HEK293 (cell line): Measurements from ENCODE around the gene APBB2.

Experiments used
- CTCF ChIA-PET: fragments of 350-600 bp; formaldehyde crosslinking; extraction: SDS; loops from one replicate; lab custom pipeline; 2021; ENCODE audit warnings: antibody characterized with exemption; lab: Yijun Ruan, JAX
- POLR2A ChIA-PET: fragments of 300-600 bp; formaldehyde crosslinking; extraction: SDS; loops from one replicate; lab custom pipeline; 2020; ENCODE audit warnings: antibody characterized with exemption, inconsistent platforms; lab: Yijun Ruan, JAX
- H3K27ac ChIP-seq: fragments of 200-500 bp; sonication (Bioruptor generic); 2 replicates; pipeline ENCODE4 v1.5.1; 2014; ENCODE audit warnings: low read depth, low read length, control low read depth, inconsistent platforms; ENCODE audit errors: extremely low read depth
- H3K36me3 ChIP-seq, 2 experiments: fragments of 200-500 bp in 1 of 2; sonication (Bioruptor generic) in 1 of 2; 1 replicate in 1 of 2; 2 replicates in 1 of 2; pipeline ENCODE4 v1.5.1; 2014 to 2017; ENCODE audit warnings: inconsistent platforms in 2 of 2, low read length in 2 of 2; ENCODE audit not compliant: control insufficient read depth in 2 of 2, insufficient read depth in 1 of 2
- H3K4me1 ChIP-seq: fragments of 200-500 bp; sonication (Bioruptor generic); 2 replicates; pipeline ENCODE4 v1.5.1; 2014; ENCODE audit warnings: mild to moderate bottlenecking, low read length, inconsistent platforms; ENCODE audit not compliant: control insufficient read depth, insufficient read depth
- H3K4me3 ChIP-seq: 2 replicates; pipeline ENCODE4 v1.5.1; 2011; ENCODE audit warnings: low read depth, mild to moderate bottlenecking, control low read depth, low read length, moderate library complexity
- H3K9me3 ChIP-seq: fragments of 200-500 bp; sonication (Bioruptor generic); 2 replicates; pipeline ENCODE4 v1.5.1; 2014; ENCODE audit warnings: low read depth, low read length, inconsistent platforms; ENCODE audit not compliant: control insufficient read depth, insufficient read depth
- KLF10 ChIP-seq: fragments of 450-650 bp; IDR thresholded peaks from 2 replicates; pipeline ENCODE4 v1.5.1; 2018; ENCODE audit warnings: missing biosample characterization, mild to moderate bottlenecking, missing genetic modification characterization
- MEIS1 ChIP-seq: sonication (generic); formaldehyde crosslinking; IDR thresholded peaks from 2 replicates; pipeline ENCODE4 v1.8.1; 2022; ENCODE audit warnings: missing genetic modification reagents, mild to moderate bottlenecking, borderline replicate concordance
- OVOL3 ChIP-seq: fragments of 450-650 bp; formaldehyde crosslinking; IDR thresholded peaks from 2 replicates; pipeline ENCODE4 v1.5.1; 2016; ENCODE audit warnings: missing biosample characterization, missing genetic modification characterization
- SALL2 ChIP-seq: fragments of 450-650 bp; formaldehyde crosslinking; IDR thresholded peaks from 2 replicates; pipeline ENCODE4 v1.5.0; 2017; ENCODE audit warnings: missing biosample characterization, mild to moderate bottlenecking, missing genetic modification characterization, borderline replicate concordance
- WT1 ChIP-seq: fragments of 450-650 bp; formaldehyde crosslinking; IDR thresholded peaks from 2 replicates; pipeline ENCODE4 v1.5.1; 2016; ENCODE audit warnings: missing biosample characterization, missing genetic modification characterization
- ZBTB17 ChIP-seq: fragments of 450-650 bp; formaldehyde crosslinking; IDR thresholded peaks from 2 replicates; pipeline ENCODE4 v1.5.1; 2016; ENCODE audit warnings: missing biosample characterization, missing genetic modification characterization
- ZBTB21 ChIP-seq: fragments of 450-650 bp; formaldehyde crosslinking; IDR thresholded peaks from 2 replicates; pipeline ENCODE4 v1.5.1; 2017; ENCODE audit warnings: missing biosample characterization, missing genetic modification characterization
- ZNF146 ChIP-seq: fragments of 450-650 bp; formaldehyde crosslinking; IDR thresholded peaks from 2 replicates; pipeline ENCODE4 v1.5.1; 2016; ENCODE audit warnings: missing biosample characterization, missing genetic modification characterization
- ZNF155 ChIP-seq: fragments of 450-650 bp; formaldehyde crosslinking; IDR thresholded peaks from 2 replicates; pipeline ENCODE4 v1.5.1; 2016; ENCODE audit warnings: missing biosample characterization, missing genetic modification characterization
- ZNF157 ChIP-seq: fragments of 450-650 bp; formaldehyde crosslinking; IDR thresholded peaks from 2 replicates; pipeline ENCODE4 v1.5.1; 2016; ENCODE audit warnings: missing biosample characterization, missing genetic modification characterization
- ZNF16 ChIP-seq: fragments of 450-650 bp; formaldehyde crosslinking; IDR thresholded peaks from 2 replicates; pipeline ENCODE4 v1.5.1; 2016; ENCODE audit warnings: low read depth, missing biosample characterization, missing genetic modification characterization
- ZNF19 ChIP-seq: fragments of 450-650 bp; formaldehyde crosslinking; IDR thresholded peaks from 2 replicates; pipeline ENCODE4; 2016; ENCODE audit warnings: missing biosample characterization, missing genetic modification characterization, low read depth
- ZNF223 ChIP-seq: fragments of 450-650 bp; formaldehyde crosslinking; IDR thresholded peaks from 2 replicates; pipeline ENCODE4 v1.5.1; 2016; ENCODE audit warnings: missing biosample characterization, missing genetic modification characterization
- ZNF426 ChIP-seq: fragments of 450-650 bp; formaldehyde crosslinking; IDR thresholded peaks from 2 replicates; pipeline ENCODE4 v1.5.1; 2017; ENCODE audit warnings: missing biosample characterization, missing genetic modification characterization, mild to moderate bottlenecking, inconsistent platforms, moderate library complexity
- ZNF433 ChIP-seq: fragments of 450-650 bp; formaldehyde crosslinking; IDR thresholded peaks from 2 replicates; pipeline ENCODE4 v1.5.1; 2016; ENCODE audit warnings: missing biosample characterization, missing genetic modification characterization, low read depth
- ZNF510 ChIP-seq: fragments of 450-650 bp; formaldehyde crosslinking; IDR thresholded peaks from 2 replicates; pipeline ENCODE4 v1.5.1; 2018; ENCODE audit warnings: mild to moderate bottlenecking, missing genetic modification characterization, missing biosample characterization; ENCODE audit not compliant: insufficient replicate concordance
- ZNF596 ChIP-seq: fragments of 450-650 bp; IDR thresholded peaks from 2 replicates; pipeline ENCODE4 v1.5.0; 2018; ENCODE audit warnings: missing biosample characterization, mild to moderate bottlenecking, missing genetic modification characterization, moderate library complexity
- ZNF610 ChIP-seq: fragments of 450-650 bp; formaldehyde crosslinking; IDR thresholded peaks from 2 replicates; pipeline ENCODE4 v1.5.1; 2016; ENCODE audit warnings: missing biosample characterization, missing genetic modification characterization, borderline replicate concordance
- ZNF623 ChIP-seq: fragments of 450-650 bp; formaldehyde crosslinking; IDR thresholded peaks from 2 replicates; pipeline ENCODE4 v1.5.1; 2016; ENCODE audit warnings: missing biosample characterization, missing genetic modification characterization
- ZNF776 ChIP-seq: fragments of 450-650 bp; formaldehyde crosslinking; IDR thresholded peaks from 2 replicates; pipeline ENCODE4 v1.5.0; 2017; ENCODE audit warnings: missing biosample characterization, missing genetic modification characterization, borderline replicate concordance
- ZNF785 ChIP-seq: fragments of 450-650 bp; formaldehyde crosslinking; IDR thresholded peaks from 2 replicates; pipeline ENCODE4 v1.5.1; 2016; ENCODE audit warnings: missing biosample characterization, missing genetic modification characterization
- ZNF843 ChIP-seq: fragments of 450-650 bp; formaldehyde crosslinking; IDR thresholded peaks from 2 replicates; pipeline ENCODE4 v1.5.1; 2016; ENCODE audit warnings: missing biosample characterization, missing genetic modification characterization
- ZSCAN16 ChIP-seq: fragments of 450-650 bp; formaldehyde crosslinking; IDR thresholded peaks from 2 replicates; pipeline ENCODE4 v1.5.1; 2016; ENCODE audit warnings: missing biosample characterization, missing genetic modification characterization
- TF ChIP-seq, protein P1 (sequence below): fragments of 450-650 bp; formaldehyde crosslinking; IDR thresholded peaks from 2 replicates; pipeline ENCODE4 v1.5.1; 2016; ENCODE audit warnings: missing biosample characterization, missing genetic modification characterization
- TF ChIP-seq, protein P2 (sequence below): fragments of 450-650 bp; formaldehyde crosslinking; IDR thresholded peaks from 2 replicates; pipeline ENCODE4 v1.5.1; 2017; ENCODE audit warnings: missing biosample characterization, missing genetic modification characterization
- TF ChIP-seq, protein P3 (sequence below): fragments of 450-650 bp; formaldehyde crosslinking; IDR thresholded peaks from 2 replicates; pipeline ENCODE4 v1.5.1; 2016; ENCODE audit warnings: missing biosample characterization, missing genetic modification characterization

APBB2 gene

DNA sequence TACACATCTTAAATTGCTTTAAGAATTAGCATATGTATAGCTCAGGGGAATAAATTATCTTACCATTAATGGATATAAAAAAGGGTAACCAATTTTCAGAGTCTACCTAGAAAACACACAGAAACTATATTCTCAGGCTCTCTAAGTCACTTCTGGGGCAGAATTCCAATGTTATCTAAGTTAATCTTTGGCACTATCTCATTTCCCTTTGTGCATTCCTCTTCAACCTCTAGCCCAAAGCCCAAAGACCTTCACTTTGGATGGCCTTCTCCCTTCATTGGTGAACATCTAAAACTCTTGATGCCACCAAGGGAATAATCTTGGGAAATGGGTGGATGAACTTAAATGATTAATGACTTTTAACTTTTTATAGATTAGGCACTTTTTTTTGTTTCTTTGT lies 108.3 kb downstream of the APBB2 start:
- TF ChIP-seq ZNF155 (tag by site-specific recombination) (no peak), SALL2 (tag by site-specific recombination) (no peak), ZNF596 (tag by site-specific recombination) (no peak), ZNF610 (tag by site-specific recombination) (no peak)
- Histone ChIP-seq H3K9me3 (no peaks in the 10 kb centered on the region), H3K36me3 (no peaks in the 10 kb centered on the region), H3K27ac (no peak overlapping the region), H3K4me1 (peaks cover 6% of the 10 kb centered on the region), H3K4me3 (no peak overlapping the region)
- CTCF ChIA-PET = no interaction called here
- POLR2A ChIA-PET = no interaction called here

DNA sequence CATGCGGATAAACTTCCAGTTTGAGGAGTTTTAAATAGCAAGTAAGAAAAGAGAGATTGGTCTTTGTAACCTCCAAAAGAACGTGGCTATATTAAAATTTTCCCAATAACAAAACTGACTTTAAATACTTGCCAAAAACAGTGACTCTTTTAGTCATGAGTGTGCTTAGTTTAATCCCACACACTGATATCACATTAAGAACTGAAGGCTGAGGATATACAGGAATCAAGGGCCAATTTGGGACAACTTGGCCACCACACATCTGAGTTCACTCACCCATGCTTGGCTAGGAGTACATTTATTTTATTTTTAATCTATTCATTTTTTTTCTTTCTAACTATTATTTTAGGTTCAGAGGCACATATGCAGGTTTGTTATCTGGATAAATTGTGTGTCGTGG lies 110.2 kb downstream of the APBB2 start:
- Histone ChIP-seq H3K4me3 (no peak overlapping the region), H3K36me3 (no peaks in the 10 kb centered on the region), H3K4me1 (peaks cover 6% of the 10 kb centered on the region), H3K9me3 (no peaks in the 10 kb centered on the region), H3K27ac (no peak overlapping the region)
- POLR2A ChIA-PET = no interaction called here
- CTCF ChIA-PET = interaction anchor here (0.6 to 0.7 kb wide), 3 partner anchors 72 to 118 kb away, joined by 3 to 6 read pairs (median 4); no protein-coding TSS in a partner anchor
- TF ChIP-seq, protein P1, sequence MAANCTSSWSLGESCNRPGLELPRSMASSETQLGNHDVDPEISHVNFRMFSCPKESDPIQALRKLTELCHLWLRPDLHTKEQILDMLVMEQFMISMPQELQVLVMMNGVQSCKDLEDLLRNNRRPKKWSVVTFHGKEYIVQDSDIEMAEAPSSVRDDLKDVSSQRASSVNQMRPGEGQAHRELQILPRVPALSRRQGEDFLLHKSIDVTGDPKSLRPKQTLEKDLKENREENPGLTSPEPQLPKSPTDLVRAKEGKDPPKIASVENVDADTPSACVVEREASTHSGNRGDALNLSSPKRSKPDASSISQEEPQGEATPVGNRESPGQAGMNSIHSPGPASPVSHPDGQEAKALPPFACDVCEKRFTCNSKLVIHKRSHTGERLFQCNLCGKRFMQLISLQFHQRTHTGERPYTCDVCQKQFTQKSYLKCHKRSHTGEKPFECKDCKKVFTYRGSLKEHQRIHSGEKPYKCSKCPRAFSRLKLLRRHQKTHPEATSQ = no peak
- TF ChIP-seq ZNF776 (tag by site-specific recombination) (no peak), WT1 (tag by site-specific recombination) (no peak), OVOL3 (tag by site-specific recombination) (no peak), ZNF146 (tag by site-specific recombination) (no peak), KLF10 (tag by site-specific recombination) (no peak), ZNF843 (tag by site-specific recombination) (no peak), MEIS1 (no peak), ZNF223 (tag by site-specific recombination) (no peak), ZNF785 (tag by site-specific recombination) (no peak), ZNF19 (tag by site-specific recombination) (no peak), ZNF433 (tag by site-specific recombination) (no peak)
- TF ChIP-seq, protein P2, sequence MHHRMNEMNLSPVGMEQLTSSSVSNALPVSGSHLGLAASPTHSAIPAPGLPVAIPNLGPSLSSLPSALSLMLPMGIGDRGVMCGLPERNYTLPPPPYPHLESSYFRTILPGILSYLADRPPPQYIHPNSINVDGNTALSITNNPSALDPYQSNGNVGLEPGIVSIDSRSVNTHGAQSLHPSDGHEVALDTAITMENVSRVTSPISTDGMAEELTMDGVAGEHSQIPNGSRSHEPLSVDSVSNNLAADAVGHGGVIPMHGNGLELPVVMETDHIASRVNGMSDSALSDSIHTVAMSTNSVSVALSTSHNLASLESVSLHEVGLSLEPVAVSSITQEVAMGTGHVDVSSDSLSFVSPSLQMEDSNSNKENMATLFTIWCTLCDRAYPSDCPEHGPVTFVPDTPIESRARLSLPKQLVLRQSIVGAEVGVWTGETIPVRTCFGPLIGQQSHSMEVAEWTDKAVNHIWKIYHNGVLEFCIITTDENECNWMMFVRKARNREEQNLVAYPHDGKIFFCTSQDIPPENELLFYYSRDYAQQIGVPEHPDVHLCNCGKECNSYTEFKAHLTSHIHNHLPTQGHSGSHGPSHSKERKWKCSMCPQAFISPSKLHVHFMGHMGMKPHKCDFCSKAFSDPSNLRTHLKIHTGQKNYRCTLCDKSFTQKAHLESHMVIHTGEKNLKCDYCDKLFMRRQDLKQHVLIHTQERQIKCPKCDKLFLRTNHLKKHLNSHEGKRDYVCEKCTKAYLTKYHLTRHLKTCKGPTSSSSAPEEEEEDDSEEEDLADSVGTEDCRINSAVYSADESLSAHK (tag by site-specific recombination) = no peak

DNA sequence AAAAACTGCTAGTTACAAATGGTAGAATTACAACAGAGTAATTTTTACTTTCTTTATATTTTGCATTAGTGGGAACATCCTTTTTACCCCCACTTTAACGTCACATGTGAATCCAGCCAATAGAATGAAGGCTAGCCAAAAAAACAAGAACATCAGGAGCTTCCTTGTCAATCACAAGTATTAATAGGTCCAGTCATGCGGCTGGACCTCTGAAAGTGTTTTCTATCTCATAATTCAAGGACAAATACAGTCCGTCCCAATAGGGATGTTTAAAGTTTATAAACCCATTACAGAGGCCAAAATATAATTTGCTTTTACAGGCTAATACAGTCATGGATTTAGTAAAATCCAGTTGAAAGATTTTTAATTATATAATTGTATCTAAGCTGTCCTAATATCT lies 110.7 kb downstream of the APBB2 start:
- no peak overlapping the region for H3K4me3 ChIP-seq
- CTCF ChIA-PET = interaction anchor here (0.6 to 0.7 kb wide), 2 partner anchors 73 to 118 kb away, joined by 3 to 4 read pairs; no protein-coding TSS in a partner anchor
- no peak overlapping the region for H3K27ac ChIP-seq
- POLR2A ChIA-PET = no interaction called here
- H3K4me1 ChIP-seq = peaks cover 7% of the 10 kb centered on the region
- H3K36me3 ChIP-seq = no peaks in the 10 kb centered on the region
- H3K9me3 ChIP-seq = no peaks in the 10 kb centered on the region
- TF ChIP-seq ZNF16 (tag by site-specific recombination) (no peak), ZNF623 (tag by site-specific recombination) (no peak), ZNF157 (tag by site-specific recombination) (no peak), ZBTB21 (tag by site-specific recombination) (no peak), ZBTB17 (tag by site-specific recombination) (no peak), ZNF426 (tag by site-specific recombination) (no peak), ZNF510 (tag by site-specific recombination) (no peak), ZSCAN16 (tag by site-specific recombination) (no peak), KLF10 (tag by site-specific recombination) (no peak)
- TF ChIP-seq, protein P3, sequence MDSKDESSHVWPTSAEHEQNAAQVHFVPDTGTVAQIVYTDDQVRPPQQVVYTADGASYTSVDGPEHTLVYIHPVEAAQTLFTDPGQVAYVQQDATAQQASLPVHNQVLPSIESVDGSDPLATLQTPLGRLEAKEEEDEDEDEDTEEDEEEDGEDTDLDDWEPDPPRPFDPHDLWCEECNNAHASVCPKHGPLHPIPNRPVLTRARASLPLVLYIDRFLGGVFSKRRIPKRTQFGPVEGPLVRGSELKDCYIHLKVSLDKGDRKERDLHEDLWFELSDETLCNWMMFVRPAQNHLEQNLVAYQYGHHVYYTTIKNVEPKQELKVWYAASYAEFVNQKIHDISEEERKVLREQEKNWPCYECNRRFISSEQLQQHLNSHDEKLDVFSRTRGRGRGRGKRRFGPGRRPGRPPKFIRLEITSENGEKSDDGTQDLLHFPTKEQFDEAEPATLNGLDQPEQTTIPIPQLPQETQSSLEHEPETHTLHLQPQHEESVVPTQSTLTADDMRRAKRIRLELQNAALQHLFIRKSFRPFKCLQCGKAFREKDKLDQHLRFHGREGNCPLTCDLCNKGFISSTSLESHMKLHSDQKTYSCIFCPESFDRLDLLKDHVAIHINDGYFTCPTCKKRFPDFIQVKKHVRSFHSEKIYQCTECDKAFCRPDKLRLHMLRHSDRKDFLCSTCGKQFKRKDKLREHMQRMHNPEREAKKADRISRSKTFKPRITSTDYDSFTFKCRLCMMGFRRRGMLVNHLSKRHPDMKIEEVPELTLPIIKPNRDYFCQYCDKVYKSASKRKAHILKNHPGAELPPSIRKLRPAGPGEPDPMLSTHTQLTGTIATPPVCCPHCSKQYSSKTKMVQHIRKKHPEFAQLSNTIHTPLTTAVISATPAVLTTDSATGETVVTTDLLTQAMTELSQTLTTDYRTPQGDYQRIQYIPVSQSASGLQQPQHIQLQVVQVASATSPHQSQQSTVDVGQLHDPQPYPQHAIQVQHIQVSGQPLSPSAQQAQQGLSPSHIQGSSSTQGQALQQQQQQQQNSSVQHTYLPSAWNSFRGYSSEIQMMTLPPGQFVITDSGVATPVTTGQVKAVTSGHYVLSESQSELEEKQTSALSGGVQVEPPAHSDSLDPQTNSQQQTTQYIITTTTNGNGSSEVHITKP (tag by site-specific recombination) = no peak
